ENCODE data around the gene TMEM132A. TPM values are rescaled to one million over a fixed set of nuclear protein-coding genes. Genes with fewer than 3 reads are reported as not detected.

Gene TMEM132A
- total RNA-seq, 1 donor from 2014 or later = 113 TPM

- Mint-ChIP-seq H3K4me3 (ENCODE audit: unreplicated experiment) (no peak overlapping the region), H3K9me3 (ENCODE audit: unreplicated experiment) (no peaks in the 10 kb centered on the region), H3K36me3 (ENCODE audit: unreplicated experiment) (peaks cover 20% of the 10 kb centered on the region), H3K27me3 (ENCODE audit: unreplicated experiment) (no peaks in the 10 kb centered on the region), H3K4me1 (ENCODE audit: unreplicated experiment) (no peaks in the 10 kb centered on the region), H3K27ac (ENCODE audit: unreplicated experiment) (no peak overlapping the region)
- no peak for DNase-seq (ENCODE audit: extremely low spot score, unreplicated experiment)
- TF ChIP-seq CTCF (IDR thresholded peaks at IDR 0.05) = no peak
These were observed 17.3 kb downstream of the TMEM132A start for GRCh38 chr11:60941371-60942119.

- no peaks in the 10 kb centered on the region for H3K9me3 Mint-ChIP-seq (ENCODE audit: unreplicated experiment)
- no peak for TF ChIP-seq CTCF (IDR thresholded peaks at IDR 0.05)
- no peaks in the 10 kb centered on the region for H3K4me1 Mint-ChIP-seq (ENCODE audit: unreplicated experiment)
- H3K27me3 Mint-ChIP-seq (ENCODE audit: unreplicated experiment) = no peaks in the 10 kb centered on the region
- no peak for DNase-seq (ENCODE audit: extremely low spot score, unreplicated experiment)
- no peak overlapping the region for H3K4me3 Mint-ChIP-seq (ENCODE audit: unreplicated experiment)
- H3K36me3 Mint-ChIP-seq (ENCODE audit: unreplicated experiment) = peaks cover 20% of the 10 kb centered on the region
- no peak overlapping the region for H3K27ac Mint-ChIP-seq (ENCODE audit: unreplicated experiment)
These were observed 18.0 kb downstream of the TMEM132A start for GRCh38 chr11:60942219-60942618.

- no peak for DNase-seq (ENCODE audit: extremely low spot score, unreplicated experiment)
- Mint-ChIP-seq H3K4me1 (ENCODE audit: unreplicated experiment) (no peaks in the 10 kb centered on the region), H3K4me3 (ENCODE audit: unreplicated experiment) (no peak overlapping the region), H3K27ac (ENCODE audit: unreplicated experiment) (no peak overlapping the region), H3K9me3 (ENCODE audit: unreplicated experiment) (no peaks in the 10 kb centered on the region), H3K27me3 (ENCODE audit: unreplicated experiment) (no peaks in the 10 kb centered on the region), H3K36me3 (ENCODE audit: unreplicated experiment) (peaks cover 20% of the 10 kb centered on the region)
- TF ChIP-seq CTCF (IDR thresholded peaks at IDR 0.05) = no peak
These were observed 18.8 kb downstream of the TMEM132A start for GRCh38 chr11:60942970-60943565.

GRCh38 chr11:60944490-60945294 lies 20.4 kb downstream of the TMEM132A start:
- Mint-ChIP-seq H3K9me3 (ENCODE audit: unreplicated experiment) (no peaks in the 10 kb centered on the region), H3K27ac (ENCODE audit: unreplicated experiment) (no peak overlapping the region), H3K27me3 (ENCODE audit: unreplicated experiment) (no peaks in the 10 kb centered on the region), H3K4me3 (ENCODE audit: unreplicated experiment) (no peak overlapping the region), H3K4me1 (ENCODE audit: unreplicated experiment) (no peaks in the 10 kb centered on the region), H3K36me3 (ENCODE audit: unreplicated experiment) (peaks cover 20% of the 10 kb centered on the region)
- peak; percentile 16 for TF ChIP-seq CTCF (IDR thresholded peaks at IDR 0.05)
- DNase-seq (ENCODE audit: extremely low spot score, unreplicated experiment) = no peak

- Mint-ChIP-seq H3K9me3 (ENCODE audit: unreplicated experiment) (no peaks in the 10 kb centered on the region), H3K4me1 (ENCODE audit: unreplicated experiment) (peaks cover 4% of the 10 kb centered on the region), H3K4me3 (ENCODE audit: unreplicated experiment) (no peak overlapping the region), H3K36me3 (ENCODE audit: unreplicated experiment) (peaks cover 20% of the 10 kb centered on the region), H3K27me3 (ENCODE audit: unreplicated experiment) (no peaks in the 10 kb centered on the region), H3K27ac (ENCODE audit: unreplicated experiment) (no peak overlapping the region)
- no peak for DNase-seq (ENCODE audit: extremely low spot score, unreplicated experiment)
- no peak for TF ChIP-seq CTCF (IDR thresholded peaks at IDR 0.05)
These were observed 21.0 kb downstream of the TMEM132A start for GRCh38 chr11:60945295-60945667.

Data from osteocyte (in vitro differentiated cells).